NCI-H2196 treated with DMSO at 0.1 percent for 48 hours (cell line): ENCODE measurements around the gene MACROD2.

Source experiments
- DNase-seq: peaks from one replicate; lab custom pipeline; 2025; ENCODE audit not compliant: unreplicated experiment; lab: John Stamatoyannopoulos, UW

The MACROD2 gene

DNA sequence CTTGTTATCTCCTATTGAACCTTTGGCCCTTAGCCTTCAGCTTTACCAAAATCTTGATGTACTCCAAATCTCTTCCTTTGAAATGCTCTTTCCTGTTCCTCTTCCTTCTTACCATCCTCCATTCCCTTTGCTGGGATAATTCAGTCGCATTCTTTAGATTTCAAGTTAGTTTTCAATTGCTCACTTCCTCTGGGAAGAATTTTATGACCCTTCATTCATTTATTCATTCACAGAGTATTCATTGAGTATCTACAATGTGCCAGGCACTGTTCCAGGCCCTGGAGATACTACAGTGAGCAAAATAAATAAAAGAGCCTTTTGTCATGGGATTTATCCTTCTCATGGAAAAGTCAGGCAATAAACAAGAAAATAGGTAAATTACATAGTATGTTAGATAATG, 890.3 kb downstream of the MACROD2 start:
- DNase-seq, result no peak

DNA sequence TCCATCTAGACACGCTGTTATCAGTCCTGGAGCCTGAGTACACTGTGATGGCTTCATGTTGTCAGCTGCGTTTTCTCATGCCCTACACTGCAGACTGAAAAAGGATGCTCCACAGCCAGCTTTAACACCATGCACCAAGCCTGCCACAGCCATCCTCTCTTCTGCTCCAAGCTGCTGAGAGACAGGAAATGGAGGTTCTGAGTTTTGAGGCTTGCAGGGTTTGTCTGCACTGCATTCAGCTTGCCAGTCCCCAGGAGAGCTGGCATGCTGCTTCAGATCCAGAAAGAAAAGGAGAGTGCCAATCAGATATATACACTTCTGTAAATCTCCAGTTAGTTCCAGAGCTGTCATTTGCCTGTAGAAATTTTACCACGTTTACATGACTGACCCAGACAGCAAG, 892.8 kb downstream of the MACROD2 start:
- no peak for DNase-seq

DNA sequence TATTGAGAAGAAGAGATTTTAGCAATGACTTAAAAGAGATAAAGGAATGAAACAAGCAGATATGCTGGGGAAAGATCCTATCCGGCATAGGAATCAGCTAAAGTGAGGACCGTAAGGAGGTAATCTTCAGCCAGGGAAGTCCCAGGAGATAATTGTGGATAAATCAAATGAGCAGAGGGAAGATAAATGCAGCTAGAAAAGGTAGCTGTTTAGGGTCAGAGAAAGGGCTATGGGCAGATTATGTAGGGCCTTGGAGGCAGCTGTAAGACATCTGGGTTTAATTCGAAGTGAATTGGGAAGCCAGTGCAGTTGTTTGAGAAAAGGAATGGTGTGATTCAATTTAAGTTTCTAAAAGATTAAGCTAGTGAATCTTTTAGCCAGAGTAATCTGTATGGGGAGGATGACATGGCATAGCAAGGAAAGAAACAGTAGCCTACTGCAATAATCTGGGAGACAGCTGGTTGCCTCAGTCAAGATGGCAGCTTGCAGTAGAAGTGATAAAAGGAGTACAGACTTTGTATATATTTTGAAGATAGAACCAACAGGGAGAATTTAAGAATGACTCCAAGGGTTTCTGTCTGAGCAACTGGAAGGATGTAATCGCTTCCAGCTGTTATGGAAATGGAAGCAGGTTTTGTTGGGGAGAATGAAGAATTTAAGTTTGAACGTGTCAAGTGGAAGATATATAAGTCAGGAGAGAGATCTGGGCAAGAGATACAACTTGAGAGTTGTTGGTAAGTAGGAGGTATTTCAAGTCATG, 894.4 kb downstream of the MACROD2 start:
- no peak for DNase-seq

DNA sequence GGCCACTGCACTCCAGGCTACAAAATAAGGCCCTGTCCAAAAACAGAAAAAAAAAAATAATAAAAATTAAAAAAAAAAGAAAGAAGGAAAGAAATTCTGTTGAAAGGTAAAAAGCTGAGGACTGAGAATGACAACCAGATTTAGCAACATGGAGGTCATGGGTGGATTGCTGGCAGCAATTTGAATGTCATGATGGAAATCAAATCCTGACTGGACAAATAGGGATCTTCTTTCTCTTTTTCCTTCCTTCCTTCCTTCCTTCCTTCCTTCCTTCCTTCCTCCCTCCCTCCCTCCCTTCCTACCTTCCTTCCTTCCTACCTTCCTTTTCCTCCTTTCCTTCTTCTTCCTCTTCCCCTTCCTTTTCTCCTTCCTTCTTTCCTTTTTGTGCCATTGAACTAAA, 895.4 kb downstream of the MACROD2 start:
- DNase-seq, result no peak

DNA sequence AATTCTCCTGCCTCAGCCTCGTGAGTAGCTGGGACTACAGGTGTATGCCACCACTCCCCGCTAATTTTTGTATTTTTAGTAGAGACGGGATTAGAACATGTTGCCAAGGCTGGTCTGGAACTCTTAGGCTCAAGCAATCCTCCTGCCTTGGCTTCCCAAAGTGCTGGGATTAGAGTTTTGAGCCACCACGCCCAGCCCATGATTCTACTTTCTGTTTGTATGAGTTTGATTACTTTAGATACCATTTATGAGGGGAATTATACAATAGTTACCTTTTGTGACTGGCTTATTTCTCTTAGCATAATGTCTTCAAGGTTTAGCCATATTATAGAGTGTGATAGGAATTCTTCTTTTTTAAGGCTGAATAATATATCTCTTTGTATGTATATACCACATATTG, 897.5 kb downstream of the MACROD2 start:
- DNase-seq, result no peak

DNA sequence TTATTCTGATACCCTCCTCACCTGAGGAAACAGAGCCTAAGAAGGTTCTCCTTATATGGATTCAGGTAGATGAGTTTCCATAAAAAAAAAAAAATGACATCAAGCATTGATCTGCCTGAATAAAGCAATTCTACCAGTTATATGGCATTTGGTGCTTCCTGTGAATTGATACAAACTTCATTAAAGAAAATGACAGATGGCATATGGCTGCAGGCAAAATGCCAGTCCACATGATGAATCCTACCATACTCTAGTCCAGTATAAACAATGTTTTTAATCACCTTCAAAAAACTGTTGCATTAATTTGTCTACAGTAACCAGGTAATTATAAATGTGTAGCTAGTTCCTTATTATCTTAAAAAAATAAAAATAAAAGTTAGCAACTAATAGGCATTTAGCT, 901.3 kb downstream of the MACROD2 start:
- DNase-seq, result no peak

DNA sequence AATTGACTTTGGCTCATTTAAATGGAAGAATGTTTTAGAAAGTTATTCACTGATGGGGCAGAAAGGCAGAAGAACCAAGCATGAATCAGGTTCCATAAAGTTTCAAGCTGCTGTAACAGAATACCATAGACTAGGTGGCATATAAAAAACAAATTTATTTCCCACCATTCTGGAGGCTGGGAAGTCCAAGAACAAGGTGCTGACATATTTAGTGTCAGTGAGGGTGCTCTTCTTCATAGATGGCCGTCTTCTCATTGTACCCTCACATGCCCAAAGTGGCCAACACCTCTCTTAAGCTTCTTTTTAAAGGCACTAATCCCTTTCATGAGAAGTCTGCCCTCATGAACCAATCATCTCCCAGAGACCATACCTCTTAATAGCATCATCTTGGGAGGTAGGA, 902.3 kb downstream of the MACROD2 start:
- DNase-seq, result no peak

DNA sequence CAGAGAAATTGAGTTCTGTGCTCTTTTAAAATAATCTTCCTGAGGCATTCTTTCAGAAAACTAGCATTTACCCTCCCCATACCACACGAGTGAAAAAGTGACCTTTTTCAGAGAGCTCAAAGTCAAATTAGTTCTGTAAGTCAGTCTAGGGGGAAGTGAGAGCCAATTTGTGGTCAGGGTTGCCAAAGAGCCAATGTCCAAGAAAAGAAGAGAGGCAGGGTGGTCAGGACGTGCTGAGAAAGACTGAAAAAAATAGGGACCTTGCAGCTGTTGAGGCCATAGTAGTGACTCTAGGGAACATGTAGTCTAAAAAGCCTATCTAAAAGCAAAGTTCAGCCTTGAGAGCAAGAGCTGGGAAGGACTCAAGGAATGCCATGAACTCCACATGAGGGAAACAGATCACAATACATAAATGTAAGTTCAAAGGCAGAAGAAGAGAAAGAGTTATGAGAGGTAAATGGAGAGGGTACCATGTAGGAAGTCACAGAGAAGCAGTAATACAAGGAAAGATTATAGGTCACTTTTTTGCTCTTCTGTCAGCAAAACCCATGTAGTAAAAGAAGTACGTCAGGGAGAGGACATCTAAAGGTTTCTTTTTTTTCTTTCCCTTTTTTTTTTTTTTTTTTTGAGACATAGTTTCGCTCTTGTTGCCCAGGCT, 907.2 kb downstream of the MACROD2 start:
- DNase-seq, result no peak

DNA sequence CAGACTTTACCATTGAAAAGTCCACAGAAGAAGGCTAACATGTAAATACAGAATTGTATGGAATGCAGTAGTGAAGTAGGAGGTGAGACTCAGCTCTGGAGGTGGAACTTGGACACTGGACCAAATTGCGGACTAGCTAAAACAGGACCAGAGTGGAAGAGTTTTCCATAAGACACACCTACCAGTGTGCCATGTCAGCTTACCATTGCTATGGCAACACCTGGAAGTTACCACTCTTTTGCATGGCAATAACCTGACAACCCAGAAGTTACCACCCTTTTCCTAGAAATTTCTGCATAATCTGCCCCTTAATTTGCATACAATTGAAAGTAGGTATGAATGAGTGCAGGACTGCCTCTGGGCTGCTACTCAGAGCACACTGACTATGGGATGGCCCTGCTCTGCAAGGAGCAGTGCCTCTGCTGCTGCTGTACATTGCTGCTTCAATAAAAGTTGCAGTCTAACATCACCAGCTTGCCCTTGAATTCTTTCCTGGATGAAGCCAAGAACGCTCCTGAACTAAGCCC, 911.7 kb downstream of the MACROD2 start:
- DNase-seq, result no peak

DNA sequence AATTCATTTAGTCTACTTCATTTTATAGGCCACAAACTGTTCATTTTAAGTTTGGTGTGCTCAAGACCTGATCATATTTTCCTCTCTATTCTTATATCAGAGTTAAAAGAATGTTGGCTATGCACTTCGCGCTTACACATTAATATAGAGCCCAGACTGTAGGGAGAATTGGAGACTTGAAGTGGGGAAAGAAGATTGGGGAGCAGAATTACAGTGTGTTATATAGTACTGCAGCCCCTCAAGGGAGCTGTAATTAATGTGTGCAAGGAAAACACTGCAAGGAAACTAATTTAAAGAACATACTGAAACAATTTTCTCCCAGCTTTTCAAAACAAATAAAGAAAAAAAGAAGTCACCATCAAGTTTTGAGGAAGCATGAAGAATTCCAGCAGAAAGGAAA, 914.8 kb downstream of the MACROD2 start:
- DNase-seq, result no peak

DNA sequence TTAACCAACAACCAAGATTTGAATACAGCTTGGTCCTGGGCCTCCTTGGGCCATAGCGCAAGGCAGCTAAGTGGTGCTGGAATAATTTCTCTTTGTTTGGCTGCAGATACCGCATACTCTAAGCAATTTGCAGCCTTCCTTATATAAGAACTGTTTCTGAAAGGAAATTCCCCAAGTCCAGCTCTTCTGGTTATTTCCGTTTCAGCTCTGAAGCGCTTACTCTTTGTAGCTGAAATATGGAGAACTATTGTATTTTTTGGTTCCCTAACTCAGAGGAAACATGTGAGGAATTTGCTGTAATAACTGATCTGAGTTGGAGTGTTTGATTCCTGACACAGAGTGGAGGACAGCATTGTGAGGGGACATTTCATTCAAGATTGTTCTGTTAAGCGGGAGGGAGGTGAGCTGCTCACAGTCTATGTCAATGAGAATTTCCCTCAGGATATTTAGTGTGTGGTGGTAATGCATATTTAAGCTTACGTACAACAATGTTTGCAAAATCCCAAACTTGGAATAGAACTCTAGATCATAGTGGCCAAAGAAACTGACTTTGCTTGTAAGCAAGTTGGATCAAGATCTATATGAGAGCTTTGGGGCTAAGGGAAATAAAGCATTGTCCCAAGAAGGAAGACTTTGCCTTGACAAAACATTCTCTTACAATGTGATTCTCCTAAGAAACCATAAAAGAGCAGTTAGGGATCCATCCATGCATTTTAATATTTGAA, 918.7 kb downstream of the MACROD2 start:
- no peak for DNase-seq

DNA sequence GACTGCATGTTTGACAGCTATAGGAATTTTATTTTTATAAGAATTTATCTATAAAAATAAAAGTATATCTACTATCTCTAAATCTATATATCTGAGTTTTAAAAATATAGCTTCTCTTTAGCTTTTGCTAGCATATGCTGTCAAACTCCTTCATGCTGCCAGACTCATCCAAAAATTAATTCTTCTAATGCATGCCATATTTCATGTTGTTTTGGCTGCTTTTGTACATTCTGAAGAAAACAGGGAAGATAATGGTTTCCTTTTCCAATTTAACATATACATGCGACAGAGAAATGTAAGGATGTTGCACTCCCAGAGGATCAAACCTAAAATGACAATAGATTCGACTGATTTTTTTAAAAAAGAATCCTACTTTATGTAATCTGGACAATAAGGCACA, 919.3 kb downstream of the MACROD2 start:
- no peak for DNase-seq

DNA sequence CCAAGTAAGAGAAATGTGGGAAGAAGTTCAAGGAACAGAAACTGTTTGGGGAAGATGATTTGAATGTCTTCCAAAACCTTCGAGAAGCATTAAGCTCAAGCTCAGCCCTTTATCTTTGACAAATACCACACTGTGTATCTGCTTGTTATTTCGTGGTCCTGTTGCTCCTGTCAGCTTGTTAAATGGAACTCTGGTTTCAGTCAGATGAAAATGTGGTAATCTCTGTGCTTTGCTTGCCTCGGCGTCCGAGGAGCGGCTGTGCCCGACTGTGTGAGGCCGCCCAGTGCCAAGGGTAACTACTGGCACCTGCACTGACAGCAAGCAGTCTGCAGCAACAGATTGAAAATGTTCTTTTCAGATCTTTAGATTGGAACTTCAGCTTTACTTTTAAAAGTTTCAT, 920.0 kb downstream of the MACROD2 start:
- DNase-seq, result no peak

DNA sequence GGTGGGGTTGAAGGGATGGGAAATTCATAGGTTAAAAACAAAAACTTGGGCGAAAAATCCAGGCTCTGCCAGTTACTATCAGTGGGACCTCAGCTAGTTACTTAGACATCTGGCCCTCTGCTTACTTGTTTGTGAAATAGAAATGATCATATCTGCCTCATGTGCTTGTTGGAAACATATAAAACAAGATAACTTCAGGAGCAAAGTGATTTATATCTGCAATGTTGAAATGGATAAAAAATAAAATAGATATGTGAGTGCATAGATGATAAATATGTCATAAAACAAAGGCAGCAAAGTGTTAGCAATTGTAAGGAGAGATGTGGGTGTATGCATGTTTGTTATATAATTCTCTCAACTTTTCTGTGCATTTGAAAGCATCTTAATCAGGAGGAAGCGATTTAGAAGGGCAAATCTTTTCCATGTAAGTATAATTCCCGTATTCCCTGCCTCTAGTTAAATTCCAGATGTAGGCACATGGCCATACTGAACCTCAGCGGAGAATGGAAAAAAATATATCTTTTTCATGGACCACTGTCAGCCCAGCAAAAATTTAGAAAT, 921.1 kb downstream of the MACROD2 start:
- DNase-seq, result no peak

DNA sequence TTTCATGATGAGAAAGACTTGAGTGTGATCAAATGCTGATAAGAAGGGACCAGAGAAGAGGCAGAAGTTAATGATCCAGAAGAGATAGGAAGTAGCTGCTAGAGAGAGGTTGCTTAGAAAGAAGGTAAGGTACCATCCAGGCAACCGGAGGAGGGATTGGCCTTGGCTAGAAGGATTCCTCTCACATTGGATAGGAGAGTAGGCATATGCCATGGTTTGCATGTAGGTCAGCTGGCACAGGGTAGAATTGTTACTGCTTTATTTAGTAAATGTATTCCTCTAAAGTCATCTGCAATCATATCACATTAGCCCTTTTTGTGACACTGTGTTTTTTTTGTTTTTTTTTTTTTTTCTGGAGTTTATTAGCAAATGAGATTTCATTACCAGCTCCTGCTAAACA, 923.0 kb downstream of the MACROD2 start:
- no peak for DNase-seq

DNA sequence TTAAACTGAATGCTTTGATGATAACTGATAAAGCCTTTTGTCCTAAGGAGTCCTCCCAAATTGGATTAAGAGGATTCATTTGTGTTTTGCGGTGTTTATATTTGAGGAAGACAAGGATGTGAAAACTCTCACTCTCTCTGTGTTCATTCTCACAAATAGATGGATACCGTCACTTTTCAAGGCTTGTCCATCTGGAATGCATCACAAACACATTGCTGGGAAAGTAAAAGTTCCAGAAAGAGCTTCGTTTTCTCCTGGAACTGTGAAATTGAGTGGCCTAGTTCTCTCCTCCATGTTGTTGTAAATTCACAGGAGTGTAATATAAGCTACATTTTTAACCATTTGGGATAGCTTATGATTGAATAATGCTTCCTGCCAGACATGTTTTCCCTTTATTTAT, 923.7 kb downstream of the MACROD2 start:
- DNase-seq, result no peak

DNA sequence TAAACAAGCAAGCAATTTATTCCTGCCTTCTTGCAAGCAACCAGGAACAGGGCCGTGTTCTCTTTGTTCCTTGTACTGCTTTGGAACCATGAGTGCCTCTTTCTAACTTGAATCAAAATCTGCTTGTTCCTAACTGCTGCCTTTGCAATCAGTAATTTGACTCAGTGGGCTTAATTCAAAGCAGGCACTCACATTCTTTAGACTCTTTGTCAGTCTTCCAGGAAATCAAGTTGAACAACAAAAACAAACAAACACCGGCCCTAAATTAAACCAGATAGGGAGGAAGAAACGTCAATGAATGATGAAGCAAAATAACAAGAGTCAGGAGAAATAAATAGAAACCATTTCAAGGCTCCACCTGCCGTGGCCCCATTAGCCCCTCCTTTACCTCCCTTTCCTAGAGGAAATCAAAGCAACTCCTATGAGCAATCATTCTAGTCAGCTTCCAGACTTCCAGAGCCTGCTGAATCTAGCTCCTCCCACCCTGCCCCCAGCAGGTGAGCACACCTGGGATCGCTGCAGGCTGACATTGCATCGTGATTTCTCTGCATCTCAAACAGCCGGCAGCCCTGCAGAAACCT, 924.3 kb downstream of the MACROD2 start:
- peak; percentile 35 for DNase-seq

DNA sequence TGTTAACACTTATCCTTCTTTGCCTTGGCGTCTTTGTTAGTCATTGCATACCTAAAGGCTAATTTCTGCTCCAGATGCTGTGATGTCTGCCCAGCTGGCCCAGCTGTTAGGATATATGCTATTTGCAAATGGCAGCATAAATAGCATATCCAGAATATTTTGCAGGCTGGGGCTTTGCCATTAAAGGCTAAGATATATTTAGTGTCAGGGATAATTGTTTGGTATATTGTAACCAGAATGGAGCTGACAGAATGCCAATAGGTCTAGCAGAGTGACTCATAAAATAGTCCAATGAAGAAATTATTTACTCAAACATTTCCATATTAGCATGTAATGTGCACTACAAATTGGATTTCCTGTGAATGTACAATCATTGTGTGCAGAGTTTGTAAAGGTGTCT, 926.2 kb downstream of the MACROD2 start:
- no peak for DNase-seq

DNA sequence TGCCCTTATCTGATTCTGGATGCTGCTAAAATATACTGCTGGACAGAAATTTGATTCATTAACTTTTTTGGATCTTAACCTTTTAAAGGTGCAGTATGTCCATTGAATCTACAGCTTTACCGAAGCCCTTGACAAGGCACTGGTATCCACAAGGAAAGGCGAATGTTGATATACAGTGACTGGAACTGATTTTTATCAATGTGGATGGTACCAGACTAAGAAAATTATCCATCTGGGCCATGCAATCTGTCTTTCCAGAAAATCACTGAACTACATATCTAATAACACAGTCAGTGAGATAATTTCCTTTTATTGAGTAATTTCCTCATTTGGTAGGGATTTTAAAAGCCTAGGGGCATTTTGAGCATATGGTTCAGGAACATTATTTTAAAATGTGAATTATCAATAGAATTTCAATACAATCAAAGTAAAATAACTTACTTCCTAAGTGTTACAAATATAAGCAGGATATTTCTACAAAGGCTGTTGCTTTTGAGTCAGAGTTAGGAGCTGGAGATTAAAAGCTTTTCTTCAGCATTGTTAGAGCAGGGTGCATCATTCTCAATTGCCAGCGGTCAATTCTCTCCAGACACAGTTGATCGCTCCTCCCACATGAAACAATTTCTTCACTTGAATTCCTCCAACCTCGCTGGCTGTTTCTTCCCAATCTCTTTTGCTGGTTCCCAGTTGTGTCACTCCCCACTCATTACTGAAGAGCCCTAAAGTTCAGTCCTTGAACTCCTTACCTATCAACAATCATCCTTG, 927.4 kb downstream of the MACROD2 start:
- no peak for DNase-seq

DNA sequence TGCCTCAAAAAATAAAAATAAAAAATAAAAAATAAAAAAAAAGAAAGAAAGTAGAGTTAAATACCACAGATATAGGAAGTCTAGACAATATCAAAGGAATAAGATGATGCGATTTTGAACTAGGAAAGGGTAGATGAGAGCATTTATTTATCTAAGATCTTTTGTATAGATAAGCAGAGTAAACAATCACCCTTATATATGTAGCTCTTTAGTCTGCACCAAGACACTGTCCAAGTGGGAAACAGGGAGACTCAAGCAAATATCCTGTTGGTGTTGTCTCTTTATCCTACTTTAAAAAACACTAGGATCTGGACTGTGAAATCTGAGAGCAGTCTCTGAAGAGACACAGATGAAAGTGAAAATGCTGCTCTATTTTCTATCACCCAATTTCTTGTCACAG, 929.1 kb downstream of the MACROD2 start:
- no peak for DNase-seq

DNA sequence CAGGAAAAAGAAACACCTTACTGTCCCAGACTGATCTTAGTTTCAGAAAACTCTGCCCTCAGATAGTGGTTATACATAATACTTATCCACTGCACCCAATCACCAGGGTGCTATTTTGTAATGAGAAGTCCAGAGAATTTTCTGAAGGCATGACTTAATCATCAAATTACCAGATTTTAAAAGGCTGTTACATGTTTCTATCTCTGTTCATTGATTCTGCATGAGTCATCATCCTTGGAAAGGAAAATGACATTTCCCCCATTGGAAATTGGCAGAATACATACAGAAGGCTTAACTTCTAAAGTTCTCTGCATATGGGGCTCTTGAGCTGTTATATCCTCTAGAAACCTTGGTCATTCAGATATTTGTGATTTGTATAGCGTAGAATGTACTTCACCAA, 930.0 kb downstream of the MACROD2 start:
- DNase-seq, result no peak
